ENCODE results near the gene FAM89B. TPM values are rescaled to one million over a fixed set of nuclear protein-coding genes. Genes with fewer than 3 reads are reported as not detected.

Gene FAM89B
- total and polyA plus RNA-seq, 7 donors, result 59.0 to 112 (median 67.4) TPM

DNA sequence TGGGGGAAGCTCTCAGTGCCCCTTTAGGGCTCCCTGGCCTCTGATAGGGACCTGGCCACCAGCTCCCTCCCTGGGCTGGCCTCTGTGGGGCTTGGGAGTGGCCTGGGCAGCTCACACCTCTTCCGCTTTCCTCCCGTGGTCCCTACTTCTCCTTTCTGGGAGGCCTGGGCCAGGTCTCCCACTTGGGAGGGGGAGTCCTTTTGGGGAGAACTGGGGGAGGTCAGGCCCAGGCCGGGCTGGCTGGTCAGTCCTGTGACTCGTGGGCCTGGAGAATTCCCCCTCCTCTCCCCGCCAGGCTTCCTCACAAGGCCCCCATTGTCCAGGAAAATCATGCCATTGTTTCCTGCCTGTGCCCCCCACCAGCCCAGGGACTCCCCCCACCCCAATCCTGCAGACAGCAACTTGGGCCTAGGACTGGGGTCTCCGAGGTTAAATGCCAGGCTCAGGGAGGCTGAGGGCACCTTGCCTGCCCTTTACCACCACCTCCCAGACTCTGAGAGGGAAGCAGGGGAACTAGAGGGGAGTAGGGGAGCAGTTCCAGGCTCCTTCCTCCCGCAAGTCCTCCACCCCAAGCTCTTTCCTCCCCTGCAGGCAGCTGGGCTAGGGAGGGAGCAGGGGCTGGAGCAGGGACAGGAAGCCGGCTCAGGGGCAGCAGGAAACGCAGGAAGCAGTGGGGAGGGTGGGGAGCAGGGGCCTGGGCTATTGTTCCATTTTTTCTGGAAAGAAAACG lies 38.9 kb downstream of the FAM89B start:
- intact Hi-C loops (cut with DNase I), result loop anchor here in 1 of 2 donors (5.0 kb wide), 1 partner anchor 39 kb away; the partner anchor contains the start of genes FAM89B and ZNRD2
- peaks cover 42% of the 10 kb centered on the region for H3K4me1 ChIP-seq
- peak overlapping the region; percentile 89 for H3K27ac ChIP-seq
- DNase-seq, result peak in 1 of 2 donors; percentile 68
- peak overlapping the region; percentile 97 for H3K4me3 ChIP-seq
- H3K27me3 ChIP-seq (ENCODE audit: insufficient read depth in 3 of 3, low read length in 2 of 3), result no peaks in the 10 kb centered on the region
- no peak for ATAC-seq
- no peaks in the 10 kb centered on the region for H3K9me3 ChIP-seq
- H3K36me3 ChIP-seq (ENCODE audit: insufficient read depth in 1 of 2, low read depth in 1 of 2), result peaks cover 0 to 17% of the 10 kb centered on the region in 2 donors
- TF ChIP-seq, protein P1, sequence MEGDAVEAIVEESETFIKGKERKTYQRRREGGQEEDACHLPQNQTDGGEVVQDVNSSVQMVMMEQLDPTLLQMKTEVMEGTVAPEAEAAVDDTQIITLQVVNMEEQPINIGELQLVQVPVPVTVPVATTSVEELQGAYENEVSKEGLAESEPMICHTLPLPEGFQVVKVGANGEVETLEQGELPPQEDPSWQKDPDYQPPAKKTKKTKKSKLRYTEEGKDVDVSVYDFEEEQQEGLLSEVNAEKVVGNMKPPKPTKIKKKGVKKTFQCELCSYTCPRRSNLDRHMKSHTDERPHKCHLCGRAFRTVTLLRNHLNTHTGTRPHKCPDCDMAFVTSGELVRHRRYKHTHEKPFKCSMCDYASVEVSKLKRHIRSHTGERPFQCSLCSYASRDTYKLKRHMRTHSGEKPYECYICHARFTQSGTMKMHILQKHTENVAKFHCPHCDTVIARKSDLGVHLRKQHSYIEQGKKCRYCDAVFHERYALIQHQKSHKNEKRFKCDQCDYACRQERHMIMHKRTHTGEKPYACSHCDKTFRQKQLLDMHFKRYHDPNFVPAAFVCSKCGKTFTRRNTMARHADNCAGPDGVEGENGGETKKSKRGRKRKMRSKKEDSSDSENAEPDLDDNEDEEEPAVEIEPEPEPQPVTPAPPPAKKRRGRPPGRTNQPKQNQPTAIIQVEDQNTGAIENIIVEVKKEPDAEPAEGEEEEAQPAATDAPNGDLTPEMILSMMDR (IDR thresholded peaks at IDR 0.05), result no peak
- WGBS, 3 donors, result 52 to 60% (median 56%) methylated on average over 9 to 10 of the region's 10 CpGs

DNA sequence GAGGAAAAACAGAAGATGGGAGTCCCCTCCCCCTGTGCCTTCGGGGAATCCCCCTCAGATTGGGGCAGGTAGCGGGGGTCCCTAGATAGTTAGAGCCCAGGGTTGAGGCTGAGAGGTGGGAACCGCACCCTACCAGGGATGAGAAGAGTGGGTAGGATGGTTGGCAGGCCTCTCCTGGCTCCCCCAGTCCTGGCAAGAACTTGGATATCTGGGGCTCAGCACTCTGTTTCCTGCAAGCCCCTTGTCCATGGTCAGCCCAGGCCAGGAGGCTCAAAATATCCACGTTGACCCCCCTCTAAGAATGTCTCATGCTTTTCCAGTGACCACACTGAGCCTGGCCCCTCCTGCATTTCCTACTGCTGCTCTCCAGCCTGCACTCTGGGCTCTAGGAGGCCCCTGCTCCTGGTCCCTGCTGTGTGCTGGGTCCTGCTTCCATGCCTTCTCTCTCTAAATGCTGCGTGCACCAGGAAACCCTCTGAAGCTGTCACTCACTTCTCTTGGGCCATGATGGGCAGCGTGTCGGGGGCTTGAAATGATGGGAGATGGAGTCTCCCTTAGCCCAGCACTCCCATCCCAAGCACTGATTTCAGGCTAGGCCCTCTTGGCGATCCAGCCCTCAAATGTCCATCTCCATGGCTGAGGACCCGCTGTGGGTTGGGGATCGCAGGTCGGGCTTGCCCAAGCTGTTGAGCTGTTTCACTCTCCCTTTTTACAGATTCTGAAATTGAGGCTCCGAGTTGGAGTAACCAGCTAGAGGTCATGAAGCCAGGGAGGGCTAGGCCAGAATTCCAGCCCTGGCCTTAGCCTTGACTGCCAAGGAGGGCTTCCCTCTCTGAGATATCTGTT lies 39.6 kb downstream of the FAM89B start:
- TF ChIP-seq, protein P1 (IDR thresholded peaks at IDR 0.05), result no peak
- intact Hi-C loops (cut with DNase I), result loop anchor here in 1 of 2 donors (5.0 kb wide), 1 partner anchor 40 kb away; the partner anchor contains the start of genes FAM89B and ZNRD2
- peak overlapping the region; percentile 89 for H3K27ac ChIP-seq
- peak overlapping the region; percentile 97 for H3K4me3 ChIP-seq
- peaks cover 44% of the 10 kb centered on the region for H3K4me1 ChIP-seq
- ATAC-seq (no peak), DNase-seq (no peak)
- 58 to 72% (median 69%) methylated on average over 12 of the region's 12 CpGs for WGBS, 3 donors
- H3K27me3 ChIP-seq (ENCODE audit: insufficient read depth in 3 of 3, low read length in 2 of 3), result no peaks in the 10 kb centered on the region
- no peaks in the 10 kb centered on the region for H3K9me3 ChIP-seq
- peaks cover 0 to 18% of the 10 kb centered on the region in 2 donors for H3K36me3 ChIP-seq (ENCODE audit: insufficient read depth in 1 of 2, low read depth in 1 of 2)

DNA sequence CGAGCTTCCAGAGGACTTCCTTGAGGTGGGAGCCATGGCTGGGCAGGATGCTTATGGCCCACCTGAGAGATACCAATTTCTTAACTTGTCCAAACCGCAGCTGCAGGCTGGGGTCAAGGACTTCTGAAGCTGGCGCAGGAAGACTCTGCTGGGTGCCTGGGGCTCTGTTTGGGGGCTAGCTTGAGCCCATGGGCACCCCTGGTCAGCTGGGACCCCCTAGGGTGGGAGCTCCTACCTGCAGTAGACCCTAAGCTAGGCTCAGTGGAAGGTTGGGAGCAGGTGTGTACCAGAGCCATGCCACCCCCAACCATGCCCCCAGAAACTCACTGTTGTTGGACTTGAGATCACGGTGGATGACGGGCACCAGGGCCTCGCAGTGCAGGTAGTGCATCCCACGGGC lies 40.4 kb downstream of the FAM89B start:
- no peak for ATAC-seq
- 49 to 56% (median 56%) methylated on average over 7 of the region's 7 CpGs for WGBS, 3 donors
- H3K4me1 ChIP-seq, result peaks cover 45% of the 10 kb centered on the region
- intact Hi-C loops (cut with DNase I), result loop anchor here in 1 of 2 donors (5.0 kb wide), 1 partner anchor 40 kb away; the partner anchor contains the start of genes FAM89B and ZNRD2
- DNase-seq, result no peak
- H3K36me3 ChIP-seq (ENCODE audit: insufficient read depth in 1 of 2, low read depth in 1 of 2), result peaks cover 0 to 25% of the 10 kb centered on the region in 2 donors
- TF ChIP-seq, protein P1 (IDR thresholded peaks at IDR 0.05), result no peak
- H3K4me3 ChIP-seq, result peak overlapping the region; percentile 97
- H3K27me3 ChIP-seq (ENCODE audit: insufficient read depth in 3 of 3, low read length in 2 of 3), result no peaks in the 10 kb centered on the region
- H3K9me3 ChIP-seq, result no peaks in the 10 kb centered on the region
- H3K27ac ChIP-seq, result peak overlapping the region; percentile 89

DNA sequence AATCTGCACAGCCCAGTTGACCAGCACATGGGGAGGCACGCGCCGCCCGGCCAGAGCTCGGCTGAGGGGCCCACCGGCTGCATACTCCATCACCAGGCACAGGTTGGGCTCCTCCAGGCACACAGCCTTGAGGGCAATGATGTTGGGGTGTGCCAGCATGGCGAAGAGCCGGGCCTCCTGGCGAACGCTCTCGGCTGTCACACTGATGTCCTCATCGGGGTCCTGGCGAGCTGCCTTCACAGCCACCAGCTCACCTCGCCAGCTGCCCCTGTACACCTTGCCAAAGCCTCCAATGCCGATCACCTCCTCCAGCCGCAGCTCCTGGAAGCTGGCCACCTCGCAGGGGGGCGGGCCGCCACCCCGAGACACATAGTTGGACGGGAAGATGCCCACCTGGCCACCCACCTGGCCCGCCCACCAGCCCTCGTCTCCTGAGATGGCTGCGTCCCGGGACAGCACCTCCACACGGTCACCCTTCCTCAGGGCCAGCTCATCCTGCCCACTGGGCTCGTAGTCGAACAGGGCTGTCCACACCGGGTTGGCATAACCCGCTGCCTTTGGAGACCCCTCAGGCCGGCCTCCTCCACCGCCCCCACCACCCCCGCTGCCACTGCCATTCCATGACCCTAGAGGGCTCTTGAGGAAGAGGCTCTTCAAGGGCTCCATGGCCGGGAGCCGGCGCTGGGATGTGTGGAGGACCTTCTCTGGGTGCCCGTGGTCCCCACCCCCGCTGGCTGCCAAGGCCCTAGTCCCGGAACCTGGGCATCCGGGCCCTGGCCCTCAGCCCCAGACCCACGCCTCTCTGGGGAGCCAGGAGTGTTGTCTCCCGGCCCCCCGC lies 41.0 kb downstream of the FAM89B start:
- DNase-seq, result peak in 1 of 2 donors; percentile 75
- intact Hi-C loops (cut with DNase I), result loop anchor here in 1 of 2 donors (5.0 kb wide), 1 partner anchor 41 kb away; the partner anchor contains the start of genes FAM89B and ZNRD2
- Histone ChIP-seq H3K36me3 (ENCODE audit: insufficient read depth in 1 of 2, low read depth in 1 of 2) (peaks cover 0 to 32% of the 10 kb centered on the region in 2 donors), H3K9me3 (no peaks in the 10 kb centered on the region), H3K27me3 (ENCODE audit: insufficient read depth in 3 of 3, low read length in 2 of 3) (no peaks in the 10 kb centered on the region), H3K4me3 (peak overlapping the region; percentile 97), H3K27ac (peak overlapping the region; percentile 89), H3K4me1 (peaks cover 41% of the 10 kb centered on the region)
- TF ChIP-seq, protein P1 (IDR thresholded peaks at IDR 0.05), result no peak
- 10 to 12% (median 11%) methylated on average over 33 to 43 of the region's 43 CpGs for WGBS, 3 donors
- peak in 1 of 4 donors; percentile 0 for ATAC-seq

All from psoas muscle (tissue), 8 donors.